Fibroblast of upper back skin (primary cell): ENCODE data around the gene PKN2.

Experiments used
- DNase-seq: peaks from one replicate; pipeline ENCODE4 v3.0.0-alpha.2; 2013

Gene PKN2

GRCh38 chr1:88683541-88684481 lies at the start of gene PKN2:
Gene PKN2 (plus strand): TSS chr1:88684273. CDS start chr1:88684581, 308 bp downstream.
- DNase-seq: peak; percentile 99

- DNase-seq: no peak
These were observed 49.5 kb upstream of the PKN2 start for GRCh38 chr1:88634538-88634937.

GRCh38 chr1:88640060-88640459 lies 44.0 kb upstream of the PKN2 start:
- DNase-seq: no peak

- no peak for DNase-seq
These were observed 38.2 kb upstream of the PKN2 start for GRCh38 chr1:88645886-88646285.

GRCh38 chr1:88646476-88647248 lies 37.4 kb upstream of the PKN2 start:
- no peak for DNase-seq

- no peak for DNase-seq
These were observed 36.8 kb upstream of the PKN2 start for GRCh38 chr1:88647249-88647645.

GRCh38 chr1:88647749-88648415 lies 36.2 kb upstream of the PKN2 start:
- DNase-seq: no peak

- no peak for DNase-seq
These were observed 35.4 kb upstream of the PKN2 start for GRCh38 chr1:88648706-88649105.

- no peak for DNase-seq
These were observed 34.1 kb upstream of the PKN2 start for GRCh38 chr1:88649932-88650331.

GRCh38 chr1:88650676-88651418 lies 33.2 kb upstream of the PKN2 start:
- DNase-seq: peak; percentile 13

GRCh38 chr1:88655140-88655539 lies 28.9 kb upstream of the PKN2 start:
- DNase-seq: no peak

- peak; percentile 30 for DNase-seq
These were observed 28.3 kb upstream of the PKN2 start for GRCh38 chr1:88655685-88656299.

- no peak for DNase-seq
These were observed 25.7 kb upstream of the PKN2 start for GRCh38 chr1:88658419-88658818.

- DNase-seq: no peak
These were observed 24.5 kb upstream of the PKN2 start for GRCh38 chr1:88659552-88659951.

- DNase-seq: no peak
These were observed 22.9 kb upstream of the PKN2 start for GRCh38 chr1:88661188-88661587.

- no peak for DNase-seq
These were observed 21.9 kb upstream of the PKN2 start for GRCh38 chr1:88661951-88662699.

- no peak for DNase-seq
These were observed 21.4 kb upstream of the PKN2 start for GRCh38 chr1:88662723-88663122.

GRCh38 chr1:88668405-88668804 lies 15.7 kb upstream of the PKN2 start:
- DNase-seq: no peak

GRCh38 chr1:88670462-88670861 lies 13.6 kb upstream of the PKN2 start:
- DNase-seq: no peak

- no peak for DNase-seq
These were observed 10.6 kb upstream of the PKN2 start for GRCh38 chr1:88673446-88673845.

- no peak for DNase-seq
These were observed 5.7 kb upstream of the PKN2 start for GRCh38 chr1:88678405-88678804.
